Dendritic cell treated with granulocyte-macrophage colony-stimulating factor and Interleukin-4, amounts not matched to agents 40 ng/mL and 50 ng/mL, for 4 days (primary cell): Measurements from ENCODE around the gene LRCH4.

Source experiments
- H3K27ac Mint-ChIP-seq: one replicate; pipeline ENCODE4 v1.8.0; 2022; ENCODE audit warnings: mild to moderate bottlenecking, mixed read lengths
- H3K27me3 Mint-ChIP-seq: one replicate; pipeline ENCODE4 v1.8.0; 2022; ENCODE audit warnings: mild to moderate bottlenecking, mixed read lengths
- H3K36me3 Mint-ChIP-seq: one replicate; pipeline ENCODE4 v1.8.0; 2022; ENCODE audit warnings: low read depth, mixed read lengths
- H3K4me1 Mint-ChIP-seq: one replicate; pipeline ENCODE4 v1.8.0; 2022; ENCODE audit warnings: low read depth, mixed read lengths
- H3K4me3 Mint-ChIP-seq: one replicate; pipeline ENCODE4 v1.8.0; 2022; ENCODE audit warnings: mild to moderate bottlenecking, moderate library complexity, mixed read lengths
- H3K9me3 Mint-ChIP-seq: one replicate; pipeline ENCODE4 v1.8.0; 2022; ENCODE audit warnings: mixed read lengths
- intact Hi-C: fragments of 100-400 bp; cut with micrococcal nuclease; formaldehyde crosslinking; loops from one replicate; pipeline ENCODE4 v1.15.0; 2022

Gene LRCH4

GRCh38 chr7:100613412-100614175, 27.7 kb upstream of the LRCH4 start:
- no peaks in the 10 kb centered on the region for H3K9me3 Mint-ChIP-seq
- intact Hi-C loops = loop anchor here (2.0 kb wide), 1 partner anchor 13 kb away; no protein-coding TSS in a partner anchor
- H3K27ac Mint-ChIP-seq = peak overlapping the region; percentile 68
- peak overlapping the region; percentile 96 for H3K4me3 Mint-ChIP-seq
- peaks cover 28% of the 10 kb centered on the region for H3K36me3 Mint-ChIP-seq
- peaks cover 2% of the 10 kb centered on the region for H3K27me3 Mint-ChIP-seq
- peaks cover 38% of the 10 kb centered on the region for H3K4me1 Mint-ChIP-seq

GRCh38 chr7:100612730-100613390, 26.9 kb upstream of the LRCH4 start:
- H3K4me1 Mint-ChIP-seq = peaks cover 38% of the 10 kb centered on the region
- H3K36me3 Mint-ChIP-seq = peaks cover 28% of the 10 kb centered on the region
- intact Hi-C loops = loop anchor here (1.0 to 2.0 kb wide), 2 partner anchors 14 to 61 kb away; no protein-coding TSS in a partner anchor
- H3K27ac Mint-ChIP-seq = peak overlapping the region; percentile 100
- H3K9me3 Mint-ChIP-seq = no peaks in the 10 kb centered on the region
- peaks cover 2% of the 10 kb centered on the region for H3K27me3 Mint-ChIP-seq
- peak overlapping the region; percentile 96 for H3K4me3 Mint-ChIP-seq

GRCh38 chr7:100611983-100612729, 26.2 kb upstream of the LRCH4 start, which contains the start of gene MOSPD3:
TSS of gene MOSPD3 (plus strand) at chr7:100612540. CDS start at chr7:100612792, 252 bp downstream.
- Mint-ChIP-seq H3K9me3 (no peaks in the 10 kb centered on the region), H3K27ac (peak within 1 kb of the TSS; percentile 100), H3K4me1 (peaks cover 38% of the 10 kb centered on the region), H3K4me3 (peak within 1 kb of the TSS; percentile 96), H3K36me3 (peaks cover 28% of the 10 kb centered on the region), H3K27me3 (peaks cover 7% of the 10 kb centered on the region)
- intact Hi-C loops = loop anchor here (1.0 to 2.0 kb wide), 2 partner anchors 15 to 62 kb away; no protein-coding TSS in a partner anchor

- Mint-ChIP-seq H3K4me3 (no peak overlapping the region), H3K27ac (peak overlapping the region; percentile 66), H3K4me1 (peaks cover 53% of the 10 kb centered on the region), H3K36me3 (peaks cover 22% of the 10 kb centered on the region), H3K9me3 (no peaks in the 10 kb centered on the region), H3K27me3 (peaks cover 22% of the 10 kb centered on the region)
- intact Hi-C loops = no loop called here
These were observed 24.0 kb upstream of the LRCH4 start for GRCh38 chr7:100609958-100610357.

GRCh38 chr7:100607111-100607510, 21.2 kb upstream of the LRCH4 start:
- H3K4me1 Mint-ChIP-seq = peaks cover 56% of the 10 kb centered on the region
- no peaks in the 10 kb centered on the region for H3K9me3 Mint-ChIP-seq
- H3K27me3 Mint-ChIP-seq = peaks cover 42% of the 10 kb centered on the region
- H3K36me3 Mint-ChIP-seq = peaks cover 5% of the 10 kb centered on the region
- H3K27ac Mint-ChIP-seq = no peak overlapping the region
- no peak overlapping the region for H3K4me3 Mint-ChIP-seq
- intact Hi-C loops = no loop called here

GRCh38 chr7:100606313-100606712, 20.4 kb upstream of the LRCH4 start:
- H3K36me3 Mint-ChIP-seq = no peaks in the 10 kb centered on the region
- H3K27me3 Mint-ChIP-seq = peaks cover 48% of the 10 kb centered on the region
- H3K27ac Mint-ChIP-seq = peak overlapping the region; percentile 43
- H3K9me3 Mint-ChIP-seq = no peaks in the 10 kb centered on the region
- intact Hi-C loops = no loop called here
- no peak overlapping the region for H3K4me3 Mint-ChIP-seq
- peaks cover 54% of the 10 kb centered on the region for H3K4me1 Mint-ChIP-seq

GRCh38 chr7:100604976-100605911, 19.3 kb upstream of the LRCH4 start:
- H3K9me3 Mint-ChIP-seq = no peaks in the 10 kb centered on the region
- H3K27ac Mint-ChIP-seq = peak overlapping the region; percentile 43
- intact Hi-C loops = no loop called here
- peak overlapping the region; percentile 81 for H3K4me3 Mint-ChIP-seq
- no peaks in the 10 kb centered on the region for H3K36me3 Mint-ChIP-seq
- H3K4me1 Mint-ChIP-seq = peaks cover 47% of the 10 kb centered on the region
- H3K27me3 Mint-ChIP-seq = peaks cover 55% of the 10 kb centered on the region

GRCh38 chr7:100604028-100604975, 18.4 kb upstream of the LRCH4 start:
- intact Hi-C loops = no loop called here
- Mint-ChIP-seq H3K4me3 (peak overlapping the region; percentile 81), H3K27me3 (peaks cover 57% of the 10 kb centered on the region), H3K9me3 (no peaks in the 10 kb centered on the region), H3K27ac (peak overlapping the region; percentile 43), H3K4me1 (peaks cover 37% of the 10 kb centered on the region), H3K36me3 (no peaks in the 10 kb centered on the region)

GRCh38 chr7:100603726-100604027, 17.7 kb upstream of the LRCH4 start:
- Mint-ChIP-seq H3K27me3 (peaks cover 59% of the 10 kb centered on the region), H3K4me3 (peak overlapping the region; percentile 81), H3K27ac (peak overlapping the region; percentile 43), H3K9me3 (no peaks in the 10 kb centered on the region), H3K36me3 (no peaks in the 10 kb centered on the region), H3K4me1 (peaks cover 36% of the 10 kb centered on the region)
- intact Hi-C loops = no loop called here

- intact Hi-C loops = no loop called here
- Mint-ChIP-seq H3K36me3 (no peaks in the 10 kb centered on the region), H3K4me1 (peaks cover 36% of the 10 kb centered on the region)
These were observed 17.2 kb upstream of the LRCH4 start for GRCh38 chr7:100602889-100603725.

GRCh38 chr7:100600730-100601038, 14.8 kb upstream of the LRCH4 start:
- H3K36me3 Mint-ChIP-seq = no peaks in the 10 kb centered on the region
- intact Hi-C loops = no loop called here
- no peak overlapping the region for H3K27ac Mint-ChIP-seq
- H3K27me3 Mint-ChIP-seq = peaks cover 44% of the 10 kb centered on the region
- H3K4me1 Mint-ChIP-seq = peaks cover 28% of the 10 kb centered on the region
- no peak overlapping the region for H3K4me3 Mint-ChIP-seq
- no peaks in the 10 kb centered on the region for H3K9me3 Mint-ChIP-seq

More at GRCh38 chr7:100602889-100603725, 17.2 kb upstream of the LRCH4 start:
- peaks cover 59% of the 10 kb centered on the region for H3K27me3 Mint-ChIP-seq
- no peaks in the 10 kb centered on the region for H3K9me3 Mint-ChIP-seq
- no peak overlapping the region for H3K27ac Mint-ChIP-seq
- no peak overlapping the region for H3K4me3 Mint-ChIP-seq
